ENCODE data around the gene COL4A1. TPM values are rescaled to one million over a fixed set of nuclear protein-coding genes. Genes with fewer than 3 reads are reported as not detected.

COL4A1 gene
- total and polyA plus RNA-seq, 2 donors: 334 to 1,096 TPM

DNA sequence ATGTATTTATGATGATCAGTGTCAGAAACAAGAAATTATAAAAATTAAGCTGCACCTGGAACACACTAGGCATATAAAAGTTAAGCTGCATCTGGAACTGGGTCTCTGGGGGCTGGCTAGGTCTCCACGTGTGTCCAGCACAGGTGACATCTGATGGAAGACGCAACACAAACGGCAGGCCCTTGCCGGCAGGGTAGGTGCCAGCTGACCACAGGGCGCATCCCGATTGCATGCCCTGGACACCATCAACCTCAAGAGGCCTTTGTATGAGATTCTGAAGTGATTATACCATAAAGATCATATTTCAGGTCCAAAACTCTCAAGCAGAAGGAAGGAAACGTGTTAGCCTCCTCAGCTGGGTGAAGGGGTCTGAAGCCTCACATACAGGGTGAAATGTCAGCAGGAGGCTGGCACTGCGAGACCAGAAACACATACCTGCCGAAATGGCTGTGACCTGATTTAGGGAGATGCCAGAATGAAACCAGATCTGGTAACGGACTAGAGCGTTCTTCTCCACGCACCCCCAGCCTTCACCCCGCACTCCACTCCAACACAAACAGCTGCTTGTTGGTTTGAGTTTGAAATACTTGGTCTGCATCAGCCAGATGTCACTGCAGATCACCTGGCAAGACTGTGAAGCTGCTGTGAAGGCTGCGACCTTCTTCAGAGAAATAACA, 37.3 kb downstream of the COL4A1 start:
- H3K4me1 ChIP-seq (ENCODE audit: insufficient read depth): no peaks in the 10 kb centered on the region
- 78% methylated on average over 14 of the region's 14 CpGs for WGBS
- no peak for DNase-seq (ENCODE audit: extremely low spot score)
- H3K4me3 ChIP-seq (ENCODE audit: low read depth, low read length): no peak overlapping the region
- H3K36me3 ChIP-seq (ENCODE audit: insufficient read depth): no peaks in the 10 kb centered on the region
- no peak overlapping the region for H3K27ac ChIP-seq (ENCODE audit: low read depth)

DNA sequence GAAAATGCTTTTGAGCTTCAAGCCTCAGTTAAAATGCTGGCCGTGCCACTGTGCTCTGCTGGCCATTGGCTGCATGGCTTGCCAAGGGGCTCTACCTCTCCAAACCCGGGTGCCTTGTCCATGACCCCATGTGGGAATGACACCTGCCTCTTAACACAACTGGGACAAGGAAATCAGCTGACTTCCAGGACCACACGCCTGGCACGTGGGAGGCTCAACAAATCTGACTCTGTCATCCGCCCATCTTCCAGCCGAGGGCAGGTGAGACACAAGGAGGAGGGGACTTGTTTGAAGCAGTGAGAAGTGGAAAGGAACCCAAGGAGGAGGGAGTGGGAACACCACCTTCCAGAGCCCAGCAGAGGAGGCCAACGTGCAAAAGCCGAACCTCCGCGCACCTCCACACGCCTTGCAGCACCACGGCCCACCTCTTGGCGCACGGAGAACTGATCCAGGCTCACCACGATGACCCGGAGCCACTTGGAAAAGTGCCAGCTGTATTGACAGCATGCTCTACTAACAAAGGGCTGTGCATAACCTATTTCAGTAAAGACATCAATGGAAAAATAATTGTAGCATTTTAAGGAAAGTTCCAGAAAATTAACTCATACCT, 38.3 kb downstream of the COL4A1 start:
- Histone ChIP-seq H3K36me3 (ENCODE audit: insufficient read depth) (no peaks in the 10 kb centered on the region), H3K27ac (ENCODE audit: low read depth) (no peak overlapping the region), H3K4me1 (ENCODE audit: insufficient read depth) (no peaks in the 10 kb centered on the region), H3K4me3 (ENCODE audit: low read depth, low read length) (no peak overlapping the region)
- DNase-seq (ENCODE audit: extremely low spot score): no peak
- 87% methylated on average over 16 of the region's 16 CpGs for WGBS

- Histone ChIP-seq H3K4me1 (ENCODE audit: insufficient read depth) (no peaks in the 10 kb centered on the region), H3K4me3 (ENCODE audit: low read depth, low read length) (no peak overlapping the region), H3K27ac (ENCODE audit: low read depth) (no peak overlapping the region), H3K36me3 (ENCODE audit: insufficient read depth) (no peaks in the 10 kb centered on the region)
- WGBS: 67% methylated on average over 6 of the region's 6 CpGs
- no peak for DNase-seq (ENCODE audit: extremely low spot score)
These were observed 38.9 kb downstream of the COL4A1 start for GRCh38 chr13:110268061-110268460.

DNA sequence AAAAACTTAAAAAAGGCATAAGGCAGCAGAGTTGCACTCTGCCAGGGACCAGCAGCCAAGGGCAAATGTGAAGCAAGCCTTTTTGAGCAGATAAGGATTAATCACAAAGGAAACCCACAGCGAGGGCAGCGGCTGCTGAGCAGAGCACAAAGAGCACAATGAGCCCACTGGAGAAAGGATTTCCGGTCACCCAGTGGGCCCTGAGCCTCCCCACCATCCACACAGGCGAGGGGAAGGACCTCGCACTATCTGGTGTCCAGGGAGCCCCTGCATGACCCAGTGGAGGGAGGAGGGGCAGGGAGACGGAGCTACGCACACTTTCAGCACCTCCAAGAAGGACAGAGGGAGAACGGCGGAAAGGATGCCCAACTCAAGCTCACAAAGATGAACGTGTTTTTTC, 40.0 kb downstream of the COL4A1 start:
- no peaks in the 10 kb centered on the region for H3K36me3 ChIP-seq (ENCODE audit: insufficient read depth)
- WGBS: 66% methylated on average over 10 of the region's 10 CpGs
- H3K27ac ChIP-seq (ENCODE audit: low read depth): no peak overlapping the region
- no peak overlapping the region for H3K4me3 ChIP-seq (ENCODE audit: low read depth, low read length)
- DNase-seq (ENCODE audit: extremely low spot score): no peak
- H3K4me1 ChIP-seq (ENCODE audit: insufficient read depth): no peaks in the 10 kb centered on the region

GRCh38 chr13:110266431-110266809, 40.5 kb downstream of the COL4A1 start:
- Histone ChIP-seq H3K4me3 (ENCODE audit: low read depth, low read length) (no peak overlapping the region), H3K4me1 (ENCODE audit: insufficient read depth) (no peaks in the 10 kb centered on the region), H3K27ac (ENCODE audit: low read depth) (no peak overlapping the region), H3K36me3 (ENCODE audit: insufficient read depth) (no peaks in the 10 kb centered on the region)
- WGBS: 72% methylated on average over 8 of the region's 8 CpGs
- no peak for DNase-seq (ENCODE audit: extremely low spot score)

DNA sequence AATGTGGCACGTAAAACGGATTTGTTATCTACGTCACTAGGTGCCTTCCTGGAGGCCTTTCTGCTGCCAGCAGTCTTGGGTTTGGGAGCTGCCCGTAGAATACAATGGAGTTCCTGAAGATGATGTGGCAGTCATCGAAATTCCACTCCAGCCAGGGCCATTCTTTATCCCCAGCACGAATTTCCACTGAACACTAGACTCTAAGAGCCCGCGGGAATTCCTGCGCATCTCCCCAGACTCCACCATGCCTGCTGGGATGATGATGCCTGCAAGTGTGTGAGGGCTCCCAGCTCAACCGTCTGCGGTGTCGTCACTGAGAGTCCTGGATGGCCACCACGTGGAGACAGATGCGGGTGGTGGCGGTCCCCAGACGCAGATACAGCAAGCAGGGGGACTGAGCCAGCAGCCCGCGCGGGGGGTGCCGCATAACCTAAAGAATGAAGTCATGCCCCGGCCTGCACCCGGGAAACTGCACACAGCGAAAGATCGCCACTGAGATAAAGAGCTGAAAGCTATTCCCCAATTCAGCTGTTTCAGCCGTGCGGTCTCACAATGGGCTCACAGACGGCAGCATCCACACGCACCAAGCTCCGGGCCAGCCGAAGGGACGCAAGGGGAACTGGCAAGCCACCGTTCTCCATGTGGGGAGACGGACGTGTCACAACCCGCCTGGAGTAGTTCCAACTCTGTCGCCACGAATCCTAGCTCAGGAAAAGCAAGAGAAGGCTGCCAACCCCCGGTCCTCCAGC, 41.1 kb downstream of the COL4A1 start:
- no peak overlapping the region for H3K4me3 ChIP-seq (ENCODE audit: low read depth, low read length)

DNA sequence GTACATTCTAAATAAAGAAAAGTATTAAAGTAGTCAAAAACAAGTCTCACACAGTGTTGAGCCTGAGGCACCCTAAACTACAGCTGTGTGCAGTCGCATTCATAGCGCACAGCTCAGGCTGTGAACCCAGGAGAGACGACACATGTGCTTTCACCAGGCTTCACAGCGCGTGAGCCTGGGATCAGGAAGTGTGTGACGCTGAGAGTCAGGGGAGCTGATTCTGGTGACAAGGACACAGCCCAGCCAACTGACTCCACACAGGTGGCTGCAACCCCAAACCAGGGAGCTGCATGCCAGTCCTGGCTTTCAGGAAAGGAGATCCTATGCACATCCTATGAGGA, 41.6 kb downstream of the COL4A1 start:
- H3K36me3 ChIP-seq (ENCODE audit: insufficient read depth): no peaks in the 10 kb centered on the region
- H3K4me3 ChIP-seq (ENCODE audit: low read depth, low read length): no peak overlapping the region
- 76% methylated on average over 6 of the region's 6 CpGs for WGBS
- no peaks in the 10 kb centered on the region for H3K4me1 ChIP-seq (ENCODE audit: insufficient read depth)
- no peak for DNase-seq (ENCODE audit: extremely low spot score)
- no peak overlapping the region for H3K27ac ChIP-seq (ENCODE audit: low read depth)

More for the DNA sequence above, 41.1 kb downstream of the COL4A1 start:
- no peaks in the 10 kb centered on the region for H3K36me3 ChIP-seq (ENCODE audit: insufficient read depth)
- no peak for DNase-seq (ENCODE audit: extremely low spot score)
- H3K27ac ChIP-seq (ENCODE audit: low read depth): no peak overlapping the region
- 67% methylated on average over 38 of the region's 38 CpGs for WGBS
- H3K4me1 ChIP-seq (ENCODE audit: insufficient read depth): no peaks in the 10 kb centered on the region

DNA sequence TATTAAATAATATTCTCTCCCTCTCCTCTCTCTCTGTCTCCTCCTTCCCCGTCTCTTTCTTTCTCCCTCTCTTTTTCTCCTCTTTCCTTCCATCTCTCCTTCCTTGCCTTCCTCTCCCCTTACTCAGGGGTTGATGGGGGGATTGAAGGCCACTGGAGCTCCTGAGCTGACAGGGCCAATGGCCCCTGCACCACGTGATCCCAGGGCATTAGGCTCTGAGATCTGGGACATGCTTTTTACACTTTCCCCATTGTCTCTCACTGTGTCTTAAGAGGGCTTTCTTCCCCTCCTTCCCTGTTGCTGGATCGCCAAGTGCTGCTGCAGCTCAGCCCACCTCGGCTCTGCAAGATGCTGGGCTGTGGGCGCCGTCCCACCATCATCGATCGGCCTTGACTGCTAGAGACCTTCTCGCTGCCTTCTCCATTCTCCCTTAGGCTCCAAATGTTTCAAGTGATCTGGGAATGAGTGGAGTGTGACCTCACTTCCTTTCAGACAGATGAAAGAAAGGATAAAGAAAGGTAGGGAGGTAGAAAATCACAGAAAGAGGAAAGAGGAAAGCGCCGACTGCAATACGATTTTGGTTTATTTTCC, 42.2 kb downstream of the COL4A1 start:
- Histone ChIP-seq H3K4me3 (ENCODE audit: low read depth, low read length) (no peak overlapping the region), H3K36me3 (ENCODE audit: insufficient read depth) (no peaks in the 10 kb centered on the region), H3K27ac (ENCODE audit: low read depth) (no peak overlapping the region), H3K4me1 (ENCODE audit: insufficient read depth) (no peaks in the 10 kb centered on the region)
- WGBS: 83% methylated on average over 12 of the region's 12 CpGs
- DNase-seq (ENCODE audit: extremely low spot score): no peak

GRCh38 chr13:110263888-110264287, 43.1 kb downstream of the COL4A1 start:
- Histone ChIP-seq H3K4me3 (ENCODE audit: low read depth, low read length) (no peak overlapping the region), H3K36me3 (ENCODE audit: insufficient read depth) (no peaks in the 10 kb centered on the region), H3K27ac (ENCODE audit: low read depth) (no peak overlapping the region), H3K4me1 (ENCODE audit: insufficient read depth) (no peaks in the 10 kb centered on the region)
- DNase-seq (ENCODE audit: extremely low spot score): no peak
- 26% methylated on average over 5 of the region's 5 CpGs for WGBS

DNA sequence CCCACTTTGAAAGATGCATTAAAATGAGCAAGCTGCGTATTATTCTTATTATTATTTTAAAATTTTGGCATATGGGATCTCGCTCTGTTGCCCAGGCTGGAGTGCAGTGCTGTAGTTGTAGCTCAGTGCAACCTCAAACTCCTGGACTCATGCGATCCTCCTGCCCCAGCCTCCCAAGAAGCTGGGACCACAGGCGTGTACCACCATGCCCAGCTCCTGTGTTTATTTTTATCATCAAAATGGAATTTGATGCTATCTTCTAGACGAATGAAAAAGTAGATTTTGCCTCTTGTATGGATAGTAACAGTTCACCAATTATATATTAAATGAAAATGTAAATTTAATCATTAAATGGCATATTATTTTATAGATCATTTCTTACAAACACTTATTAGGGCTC, 43.6 kb downstream of the COL4A1 start:
- WGBS: 76% methylated on average over 5 of the region's 5 CpGs
- H3K27ac ChIP-seq (ENCODE audit: low read depth): no peak overlapping the region
- H3K36me3 ChIP-seq (ENCODE audit: insufficient read depth): no peaks in the 10 kb centered on the region
- DNase-seq (ENCODE audit: extremely low spot score): no peak
- H3K4me3 ChIP-seq (ENCODE audit: low read depth, low read length): no peak overlapping the region
- H3K4me1 ChIP-seq (ENCODE audit: insufficient read depth): no peaks in the 10 kb centered on the region

- H3K36me3 ChIP-seq (ENCODE audit: insufficient read depth): no peaks in the 10 kb centered on the region
- no peaks in the 10 kb centered on the region for H3K4me1 ChIP-seq (ENCODE audit: insufficient read depth)
- no peak overlapping the region for H3K27ac ChIP-seq (ENCODE audit: low read depth)
- no peak for DNase-seq (ENCODE audit: extremely low spot score)
- 25% methylated on average over 11 of the region's 11 CpGs for WGBS
- H3K4me3 ChIP-seq (ENCODE audit: low read depth, low read length): no peak overlapping the region
These were observed 44.3 kb downstream of the COL4A1 start for GRCh38 chr13:110262508-110263291.

DNA sequence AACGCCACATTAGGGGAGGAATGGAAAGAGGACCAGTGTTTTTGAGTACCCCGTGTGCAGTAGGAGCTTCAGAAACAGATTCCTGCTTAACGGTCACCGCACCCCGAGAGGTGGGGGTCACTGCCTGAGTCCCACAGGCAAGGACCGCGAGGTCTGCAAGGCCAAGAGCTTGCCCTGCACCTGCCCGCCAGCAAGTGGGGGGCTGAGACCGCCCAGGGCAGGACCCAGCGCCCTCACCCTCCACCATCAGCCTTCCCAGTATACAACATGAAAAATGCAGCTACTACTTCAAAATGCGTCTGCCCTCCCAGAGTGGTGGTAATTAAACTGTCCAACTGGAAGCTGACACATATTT, 44.9 kb downstream of the COL4A1 start:
- H3K27ac ChIP-seq (ENCODE audit: low read depth): no peak overlapping the region
- DNase-seq (ENCODE audit: extremely low spot score): no peak
- no peaks in the 10 kb centered on the region for H3K36me3 ChIP-seq (ENCODE audit: insufficient read depth)
- WGBS: 75% methylated on average over 11 of the region's 11 CpGs
- H3K4me3 ChIP-seq (ENCODE audit: low read depth, low read length): no peak overlapping the region
- H3K4me1 ChIP-seq (ENCODE audit: insufficient read depth): no peaks in the 10 kb centered on the region
